Smooth muscle cell (in vitro differentiated cells): ENCODE measurements around the gene CA6. TPM values are rescaled to one million over a fixed set of nuclear protein-coding genes. Genes with fewer than 3 reads are reported as not detected.
A peak's percentile ranks its signal among the peaks of the same experiment; 100 is the strongest.
"Not testable (repeated sequence)": the region's sequence is repeated elsewhere in the genome, so short reads cannot be mapped to it uniquely, and the experiment has no call there.

Source experiments
- DNase-seq: peaks from one replicate; lab custom pipeline; 2025; ENCODE audit not compliant: unreplicated experiment; lab: John Stamatoyannopoulos, UW
- H2AFZ ChIP-seq: fragments of 200-600 bp; sonication (generic); 2 replicates; pipeline ENCODE4 v1.6.0; 2016; ENCODE audit warnings: antibody characterized with exemption, low read depth, mild to moderate bottlenecking
- H3F3A ChIP-seq: fragments of 200-600 bp; sonication (generic); 2 replicates; pipeline ENCODE4 v1.6.0; 2017; ENCODE audit warnings: antibody characterized with exemption, low read depth
- H3K27ac ChIP-seq: fragments of 200-600 bp; sonication (generic); 2 replicates; pipeline ENCODE4 v1.5.1; 2016; ENCODE audit warnings: low read depth, mild to moderate bottlenecking
- H3K27me3 ChIP-seq: fragments of 200-600 bp; sonication (generic); 2 replicates; pipeline ENCODE4 v1.6.1; 2016; ENCODE audit warnings: low read depth, mild to moderate bottlenecking
- H3K36me3 ChIP-seq: fragments of 200-600 bp; sonication (generic); 2 replicates; pipeline ENCODE4 v1.5.1; 2016; ENCODE audit warnings: low read depth
- H3K4me1 ChIP-seq: fragments of 200-600 bp; sonication (generic); 2 replicates; pipeline ENCODE4 v1.5.1; 2016; ENCODE audit warnings: low read depth
- H3K4me2 ChIP-seq: fragments of 200-600 bp; sonication (generic); 2 replicates; pipeline ENCODE4 v1.6.0; 2016; ENCODE audit warnings: mild to moderate bottlenecking
- H3K4me3 ChIP-seq: fragments of 200-600 bp; sonication (generic); 2 replicates; pipeline ENCODE4 v1.5.1; 2016; ENCODE audit warnings: mild to moderate bottlenecking
- H3K79me2 ChIP-seq: fragments of 200-600 bp; sonication (generic); 2 replicates; pipeline ENCODE4 v1.6.0; 2016; ENCODE audit warnings: low read depth, mild to moderate bottlenecking
- H3K9ac ChIP-seq: fragments of 200-600 bp; sonication (generic); 2 replicates; pipeline ENCODE4 v1.6.0; 2016; ENCODE audit warnings: low read depth
- H3K9me3 ChIP-seq: fragments of 200-600 bp; sonication (generic); replicated peaks from 2 replicates; pipeline ENCODE4 v1.5.1; 2016; ENCODE audit warnings: low read depth
- H4K20me1 ChIP-seq: fragments of 200-600 bp; sonication (generic); 2 replicates; pipeline ENCODE4 v1.6.0; 2016; ENCODE audit warnings: low read depth
- WGBS: methylation state at CpG from one replicate; pipeline ENCODE4 v1.1.7; 2016; ENCODE audit warnings: low lambda C conversion rate; 5-methylcytosine and 5-hydroxymethylcytosine counted together
- polyA plus RNA-seq: library from polyadenylated mRNA; unstranded; fragments of >200 nt; fragmentation: Nextera tagmentation; extraction: Ambion mirVana; gene quantifications from 2 replicates; pipeline ENCODE4 v1.2.1, GENCODE V29; 2016
- total RNA-seq: library from RNA; depleted of rRNA; stranded (reverse); fragments of >200 nt; gene quantifications from 2 replicates; pipeline ENCODE4 v1.2.3, GENCODE V29; 2014
- TF ChIP-seq, protein P1 (sequence below): fragments of 200-600 bp; sonication (generic); IDR thresholded peaks from 2 replicates; pipeline ENCODE4 v1.5.1; 2017; ENCODE audit warnings: borderline replicate concordance, mild to moderate bottlenecking, antibody characterized with exemption; ENCODE audit not compliant: insufficient read depth, poor library complexity, severe bottlenecking

The CA6 gene
- total RNA-seq (not detected in 2 replicates), polyA plus RNA-seq (not detected in 2 replicates)

DNA sequence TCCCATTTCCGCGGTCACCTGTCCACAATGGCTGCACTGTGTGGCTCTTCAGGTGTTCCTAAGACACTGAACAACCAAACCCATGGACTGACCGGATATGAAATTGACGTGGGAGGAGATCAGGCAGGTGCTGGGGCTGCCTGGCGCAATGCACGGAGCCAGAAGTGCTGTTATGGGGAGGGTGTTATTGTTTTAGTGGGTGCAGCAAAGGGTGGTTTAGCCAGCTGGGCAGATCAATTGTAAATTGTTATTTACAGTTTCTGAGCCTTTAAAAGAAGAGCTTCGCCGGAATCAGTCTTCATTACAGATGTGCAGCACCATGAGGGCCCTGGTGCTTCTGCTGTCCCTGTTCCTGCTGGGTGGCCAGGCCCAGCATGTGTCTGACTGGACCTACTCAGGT lies at the start of gene CA6:
Gene CA6 (plus strand): TSS at position 301 of the 400 bp plus-strand sequence. CDS start 19 bp downstream, at position 320.
- Histone ChIP-seq H3K9ac (no peak within 1 kb of the TSS), H3K4me1 (peaks cover 11% of the 10 kb centered on the region), H3K4me3 (no peak within 1 kb of the TSS), H3K27me3 (no peaks in the 10 kb centered on the region), H3K36me3 (no peaks in the 10 kb centered on the region), H3F3A (no peaks in the 10 kb centered on the region), H3K27ac (no peak within 1 kb of the TSS), H4K20me1 (no peaks in the 10 kb centered on the region), H3K9me3 (no peaks in the 10 kb centered on the region), H3K79me2 (no peaks in the 10 kb centered on the region), H3K4me2 (no peak within 1 kb of the TSS), H2AFZ (no peak within 1 kb of the TSS)
- no peak for DNase-seq
- TF ChIP-seq, protein P1, sequence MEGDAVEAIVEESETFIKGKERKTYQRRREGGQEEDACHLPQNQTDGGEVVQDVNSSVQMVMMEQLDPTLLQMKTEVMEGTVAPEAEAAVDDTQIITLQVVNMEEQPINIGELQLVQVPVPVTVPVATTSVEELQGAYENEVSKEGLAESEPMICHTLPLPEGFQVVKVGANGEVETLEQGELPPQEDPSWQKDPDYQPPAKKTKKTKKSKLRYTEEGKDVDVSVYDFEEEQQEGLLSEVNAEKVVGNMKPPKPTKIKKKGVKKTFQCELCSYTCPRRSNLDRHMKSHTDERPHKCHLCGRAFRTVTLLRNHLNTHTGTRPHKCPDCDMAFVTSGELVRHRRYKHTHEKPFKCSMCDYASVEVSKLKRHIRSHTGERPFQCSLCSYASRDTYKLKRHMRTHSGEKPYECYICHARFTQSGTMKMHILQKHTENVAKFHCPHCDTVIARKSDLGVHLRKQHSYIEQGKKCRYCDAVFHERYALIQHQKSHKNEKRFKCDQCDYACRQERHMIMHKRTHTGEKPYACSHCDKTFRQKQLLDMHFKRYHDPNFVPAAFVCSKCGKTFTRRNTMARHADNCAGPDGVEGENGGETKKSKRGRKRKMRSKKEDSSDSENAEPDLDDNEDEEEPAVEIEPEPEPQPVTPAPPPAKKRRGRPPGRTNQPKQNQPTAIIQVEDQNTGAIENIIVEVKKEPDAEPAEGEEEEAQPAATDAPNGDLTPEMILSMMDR: no peak
- WGBS: 96% methylated on average over 8 of the region's 8 CpGs

DNA sequence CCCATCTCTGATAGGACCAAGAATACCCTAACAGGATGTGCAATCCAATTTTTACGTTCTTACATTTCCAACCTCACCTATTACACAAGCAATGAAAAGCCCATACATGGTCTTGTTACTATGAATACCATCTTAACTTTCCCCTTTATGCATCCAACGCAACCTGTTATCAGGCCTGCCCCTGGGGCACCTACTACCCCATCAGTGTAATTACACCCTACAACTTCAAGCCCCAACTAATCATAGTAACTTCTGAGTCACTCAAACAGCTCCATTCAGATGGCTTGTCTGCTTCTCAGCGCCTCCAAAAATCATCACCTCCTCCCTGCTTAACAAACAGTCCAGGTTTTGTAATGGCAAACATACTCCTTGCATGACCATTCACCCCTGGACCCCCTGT lies 48.9 kb upstream of the CA6 start:
- H3K9me3 ChIP-seq, H3K4me3 ChIP-seq, H3K4me2 ChIP-seq, H3K4me1 ChIP-seq, H4K20me1 ChIP-seq, H3K9ac ChIP-seq, H2AFZ ChIP-seq, H3K27me3 ChIP-seq, H3F3A ChIP-seq, DNase-seq, H3K79me2 ChIP-seq, H3K36me3 ChIP-seq: not testable (repeated sequence)
- H3K27ac ChIP-seq: peak overlapping the region; percentile 35
- 64% methylated on average over 3 of the region's 3 CpGs for WGBS

DNA sequence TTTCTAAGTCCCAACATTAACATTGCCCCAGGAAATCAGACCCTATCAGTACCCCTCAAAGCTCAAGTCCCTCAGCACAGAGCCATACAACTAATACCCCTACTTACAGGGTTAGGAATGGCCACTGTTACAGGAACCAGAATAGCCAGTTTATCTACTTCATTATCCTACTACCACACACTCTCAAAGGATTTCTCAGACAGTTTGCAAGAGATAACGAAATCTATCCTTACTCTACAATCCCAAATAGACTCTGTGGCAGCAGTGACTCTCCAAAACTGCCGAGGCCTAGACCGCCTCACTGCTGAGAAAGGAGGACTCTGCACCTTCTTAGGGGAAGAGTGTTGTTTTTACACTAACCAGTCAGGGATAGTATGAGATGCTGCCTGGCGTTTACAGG lies 48.2 kb upstream of the CA6 start:
- WGBS: 31% methylated on average over 4 of the region's 4 CpGs
- H3K79me2 ChIP-seq, H4K20me1 ChIP-seq, H3K4me2 ChIP-seq, H3K9ac ChIP-seq, H3K4me1 ChIP-seq, H3K36me3 ChIP-seq, H3K4me3 ChIP-seq, DNase-seq, H3K27me3 ChIP-seq, H3F3A ChIP-seq, H3K9me3 ChIP-seq, H2AFZ ChIP-seq: not testable (repeated sequence)
- H3K27ac ChIP-seq: peak overlapping the region; percentile 35

DNA sequence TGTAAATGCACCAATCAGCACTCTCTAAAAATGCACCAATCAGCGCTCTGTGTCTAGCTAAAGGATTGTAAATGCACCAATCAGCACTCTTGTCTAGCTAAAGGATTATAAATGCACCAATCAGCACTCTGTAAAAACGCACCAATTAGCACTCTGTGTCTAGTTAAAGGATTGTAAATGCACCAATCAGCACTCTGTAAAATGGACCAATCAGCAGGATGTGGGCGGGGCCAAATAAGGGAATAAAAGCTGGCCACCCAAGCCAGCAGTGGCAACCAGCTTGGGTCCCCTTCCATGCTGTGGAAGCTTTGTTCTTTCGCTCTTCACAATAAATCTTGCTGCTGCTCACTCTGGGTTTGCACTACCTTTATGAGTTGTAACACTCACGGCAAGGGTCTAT lies 47.2 kb upstream of the CA6 start:
- H4K20me1 ChIP-seq, H2AFZ ChIP-seq, H3K4me3 ChIP-seq, H3F3A ChIP-seq, H3K36me3 ChIP-seq, DNase-seq, H3K4me2 ChIP-seq, H3K79me2 ChIP-seq, H3K27ac ChIP-seq, H3K4me1 ChIP-seq, H3K9me3 ChIP-seq, H3K9ac ChIP-seq, H3K27me3 ChIP-seq: not testable (repeated sequence)
- WGBS: 90% methylated on average over 5 of the region's 5 CpGs

DNA sequence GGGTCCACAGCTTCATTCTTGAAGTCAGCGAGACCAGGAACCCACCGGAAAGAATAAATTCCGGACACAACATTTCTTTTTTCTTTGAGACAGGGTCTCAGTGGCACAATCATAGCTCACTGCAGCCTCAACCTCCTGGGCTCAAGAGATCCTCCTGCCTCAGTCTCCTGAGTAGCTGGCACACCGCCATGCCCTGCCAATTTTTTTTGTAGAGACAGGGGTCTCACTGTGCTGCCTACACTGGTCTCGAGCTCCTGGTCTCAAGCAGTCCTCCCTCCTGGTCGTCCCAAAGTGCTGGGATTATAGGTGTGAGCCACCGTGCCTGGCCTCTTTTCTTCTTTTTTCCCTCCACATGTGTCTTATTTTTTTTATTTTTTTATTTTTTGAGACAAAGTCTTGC lies 46.6 kb upstream of the CA6 start:
- TF ChIP-seq, protein P1: no peak
- Histone ChIP-seq H3K4me1 (peaks cover 7% of the 10 kb centered on the region), H3K9ac (no peak overlapping the region), H3F3A (peaks cover 9% of the 10 kb centered on the region), H2AFZ (no peak overlapping the region), H3K36me3 (no peaks in the 10 kb centered on the region), H3K27ac (no peak overlapping the region), H3K79me2 (no peaks in the 10 kb centered on the region), H3K27me3 (no peaks in the 10 kb centered on the region), H4K20me1 (no peaks in the 10 kb centered on the region), H3K4me3 (no peak overlapping the region), H3K9me3 (no peaks in the 10 kb centered on the region), H3K4me2 (no peak overlapping the region)
- 99% methylated on average over 7 of the region's 7 CpGs for WGBS
- no peak for DNase-seq

DNA sequence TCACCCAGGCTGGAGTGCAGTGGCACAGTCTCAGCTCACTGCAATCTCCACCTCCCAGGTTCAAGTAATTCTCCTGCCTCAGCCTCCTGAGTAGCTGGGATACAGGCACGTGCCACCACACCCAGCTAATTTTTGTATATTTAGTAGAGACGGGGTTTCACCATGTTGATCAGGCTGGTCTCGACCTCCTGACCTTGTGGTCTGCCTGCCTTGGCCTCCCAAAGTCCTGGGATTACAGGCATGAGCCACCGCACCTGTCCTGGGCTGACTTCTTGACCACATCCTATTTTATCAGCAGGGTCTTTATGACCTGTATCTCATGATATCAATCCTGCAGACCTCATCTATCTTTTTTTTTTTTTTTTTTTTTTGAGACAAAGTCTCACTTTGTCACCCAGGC lies 45.0 kb upstream of the CA6 start:
- WGBS: 94% methylated on average over 4 of the region's 4 CpGs
- DNase-seq, H3K27me3 ChIP-seq, H3K4me3 ChIP-seq, H3K79me2 ChIP-seq, H3K9ac ChIP-seq, H3K9me3 ChIP-seq, H4K20me1 ChIP-seq, H3K4me2 ChIP-seq, H3K36me3 ChIP-seq, H2AFZ ChIP-seq: not testable (repeated sequence)
- peaks cover 19% of the 10 kb centered on the region for H3F3A ChIP-seq
- H3K27ac ChIP-seq: peak overlapping the region; percentile 47
- peaks cover 11% of the 10 kb centered on the region for H3K4me1 ChIP-seq
